ENCODE data around the gene POU6F2. TPM values are rescaled to one million over a fixed set of nuclear protein-coding genes. Genes with fewer than 3 reads are reported as not detected.

POU6F2 gene
- total and polyA plus RNA-seq, 2 of the 4 experiments (the other 2 are of a cell fraction) = not detected

- Histone ChIP-seq H2BK15ac (ENCODE audit: low read depth, low read length) (no peak overlapping the region), H3K18ac (ENCODE audit: low read depth, low read length) (no peak overlapping the region), H3K4me3 (ENCODE audit: insufficient read depth, low read depth, low read length) (no peak overlapping the region), H3K36me3 (ENCODE audit: control insufficient read depth, insufficient read depth, low read length) (no peaks in the 10 kb centered on the region), H2AFZ (replicated peaks; ENCODE audit: low read length, poor library complexity) (no peak overlapping the region), H3K27me3 (ENCODE audit: control insufficient read depth, insufficient read depth, low read length) (no peaks in the 10 kb centered on the region), H3K79me1 (ENCODE audit: low read depth in 1 of 2, low read length in 2 of 2) (no peaks in the 10 kb centered on the region), H3K9me1 (ENCODE audit: insufficient read depth, low read length) (no peaks in the 10 kb centered on the region), H3K14ac (replicated peaks; ENCODE audit: low read depth, low read length) (no peak overlapping the region), H3K9ac (ENCODE audit: low read depth, low read length) (no peak overlapping the region), H2BK5ac (ENCODE audit: low read depth, low read length, poor library complexity, severe bottlenecking) (no peak overlapping the region), H4K91ac (ENCODE audit: insufficient read depth, low read depth, low read length) (no peak overlapping the region), H2BK120ac (ENCODE audit: low read depth, low read length) (no peak overlapping the region), H4K20me1 (ENCODE audit: insufficient read depth, low read length) (no peaks in the 10 kb centered on the region), H3K4me2 (ENCODE audit: low read depth, low read length) (no peak overlapping the region; the same call in 1 of the 2 replicates), H2BK20ac (ENCODE audit: low read depth, low read length) (no peak overlapping the region), H3K23ac (ENCODE audit: low read depth, low read length) (no peak overlapping the region), H3K9me3 (ENCODE audit: control insufficient read depth, insufficient read depth, low read length) (no peaks in the 10 kb centered on the region), H4K8ac (ENCODE audit: low read depth in 2 of 2, low read length in 2 of 2) (no peak overlapping the region), H2AK9ac (replicated peaks; ENCODE audit: low read depth, low read length, poor library complexity) (no peak overlapping the region), H4K5ac (ENCODE audit: low read depth, low read length) (no peak overlapping the region), H3K27ac (ENCODE audit: insufficient read depth, low read length) (no peak overlapping the region), H2AK5ac (ENCODE audit: low read depth, low read length) (no peak overlapping the region), H3K56ac (ENCODE audit: extremely low read depth, insufficient read depth, low read length) (no peak overlapping the region), H3K4ac (ENCODE audit: low read depth, low read length) (no peak overlapping the region), H3K4me1 (ENCODE audit: control insufficient read depth, insufficient read depth, low read length) (no peaks in the 10 kb centered on the region)
- ATAC-seq (ENCODE audit: low read depth) = no peak
- TF ChIP-seq POLR2A (IDR thresholded peaks at IDR 0.05; ENCODE audit: low read depth, low read length) (no peak), BHLHE40 (IDR thresholded peaks at IDR 0.05; ENCODE audit: low read depth, low read length) (no peak), RFX5 (IDR thresholded peaks at IDR 0.05; ENCODE audit: low read depth, low read length) (no peak), CTCF (conservative IDR thresholded peaks at IDR 0.05; ENCODE audit: low read depth, low read length) (no peak), MAZ (IDR thresholded peaks at IDR 0.05; ENCODE audit: borderline replicate concordance, low read depth, low read length) (no peak), CHD1 (IDR thresholded peaks at IDR 0.05; ENCODE audit: low read depth, low read length) (no peak), SMC3 (IDR thresholded peaks at IDR 0.05; ENCODE audit: low read depth, low read length) (no peak), FOS (IDR thresholded peaks at IDR 0.05; ENCODE audit: low read depth, low read length) (no peak), USF2 (IDR thresholded peaks at IDR 0.05; ENCODE audit: low read depth, low read length) (no peak), RCOR1 (IDR thresholded peaks at IDR 0.05; ENCODE audit: insufficient replicate concordance, low read length) (no peak), NFE2L2 (IDR thresholded peaks at IDR 0.05; ENCODE audit: low read depth, low read length) (no peak), CEBPB (IDR thresholded peaks at IDR 0.05; ENCODE audit: low read depth, low read length) (no peak), MXI1 (IDR thresholded peaks at IDR 0.05; ENCODE audit: borderline replicate concordance, low read depth, low read length) (no peak), MAFK (IDR thresholded peaks at IDR 0.05; ENCODE audit: low read depth, low read length) (no peak), RAD21 (IDR thresholded peaks at IDR 0.05; ENCODE audit: low read length) (no peak)
- TF ChIP-seq, protein P1, sequence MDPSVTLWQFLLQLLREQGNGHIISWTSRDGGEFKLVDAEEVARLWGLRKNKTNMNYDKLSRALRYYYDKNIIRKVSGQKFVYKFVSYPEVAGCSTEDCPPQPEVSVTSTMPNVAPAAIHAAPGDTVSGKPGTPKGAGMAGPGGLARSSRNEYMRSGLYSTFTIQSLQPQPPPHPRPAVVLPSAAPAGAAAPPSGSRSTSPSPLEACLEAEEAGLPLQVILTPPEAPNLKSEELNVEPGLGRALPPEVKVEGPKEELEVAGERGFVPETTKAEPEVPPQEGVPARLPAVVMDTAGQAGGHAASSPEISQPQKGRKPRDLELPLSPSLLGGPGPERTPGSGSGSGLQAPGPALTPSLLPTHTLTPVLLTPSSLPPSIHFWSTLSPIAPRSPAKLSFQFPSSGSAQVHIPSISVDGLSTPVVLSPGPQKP (IDR thresholded peaks at IDR 0.05; ENCODE audit: borderline replicate concordance, low read depth, low read length) = no peak
- in situ Hi-C loops (cut with MboI; ENCODE audit: low sequenced_read_pairs) (no loop called here), intact Hi-C loops (cut with micrococcal nuclease) (no loop called here), dilution Hi-C loops (cut with HindIII; ENCODE audit: low sequenced_read_pairs, unreplicated experiment) (no loop called here)
- no peak for DNase-seq
- CTCF ChIA-PET = no interaction called here
- POLR2A ChIA-PET (ENCODE audit: unreplicated experiment) = no interaction called here
- no CpG with 5 or more reads among the region's 4 CpGs for WGBS, 2 experiments (ENCODE audit: extremely low coverage in 2 of 2, insufficient read length in 1 of 2)
- no TSS peak for BruUV-seq (replicated peaks)
Observed at GRCh38 chr7:39027491-39027890, 49.8 kb downstream of the POU6F2 start.

All from IMR-90 (cell line).